Esophagus muscularis mucosa (tissue), 4 donors: ENCODE measurements around the gene PHF20. TPM values are rescaled to one million over a fixed set of nuclear protein-coding genes. Genes with fewer than 3 reads are reported as not detected.
A peak's percentile ranks its signal among the peaks of the same experiment; 100 is the strongest.

ENCODE experiments used
- DNase-seq: peaks from one replicate; pipeline ENCODE4 v3.0.0-alpha.2; 2017; ENCODE audit errors: extremely low spot score
- H3K27ac ChIP-seq, 4 donors: fragments of 200-600 bp; sonication (generic); replicated peaks in 1 of 4; 1 replicate in 3 of 4; 2 replicates in 1 of 4; pipeline ENCODE4 v1.5.1; 2016 to 2019; ENCODE audit warnings: mild to moderate bottlenecking in 1 of 4
- H3K27me3 ChIP-seq, 4 donors: fragments of 200-600 bp; sonication (generic); one replicate each; pipeline versions ENCODE4 v1.5.1 to v1.6.0; 2016 to 2019
- H3K36me3 ChIP-seq, 4 donors: fragments of 200-600 bp; sonication (generic); one replicate each; pipeline ENCODE4 v1.5.1; 2016 to 2019
- H3K4me1 ChIP-seq, 4 donors: fragments of 200-600 bp; sonication (generic); one replicate each; pipeline ENCODE4 v1.5.1; 2016 to 2019
- H3K4me3 ChIP-seq, 4 donors: fragments of 200-600 bp; sonication (generic); 1 replicate in 2 of 4; 2 replicates in 2 of 4; pipeline ENCODE4 v1.5.1; 2016 to 2019; ENCODE audit warnings: mild to moderate bottlenecking in 4 of 4, moderate library complexity in 1 of 4
- H3K9me3 ChIP-seq, 4 donors: fragments of 200-600 bp; sonication (generic); 1 replicate in 3 of 4; 2 replicates in 1 of 4; pipeline ENCODE4 v1.5.1; 2016 to 2019
- EP300 ChIP-seq: sonication (generic); formaldehyde crosslinking; IDR thresholded peaks from one replicate; pipeline ENCODE4 v1.6.1; 2017; ENCODE audit warnings: antibody characterized with exemption
- POLR2A ChIP-seq: fragments of 450-650 bp; IDR thresholded peaks from one replicate; pipeline ENCODE4 v1.6.1; 2017; ENCODE audit warnings: antibody characterized with exemption, moderate library complexity, mild to moderate bottlenecking, low read depth
- POLR2AphosphoS5 ChIP-seq, 2 donors: sonication (generic); formaldehyde crosslinking; IDR thresholded peaks; one replicate each; pipeline ENCODE4 v1.6.1; 2017; ENCODE audit warnings: antibody characterized with exemption in 2 of 2
- WGBS: methylation state at CpG from one replicate; pipeline ENCODE4 v1.1.5; 2018; 5-methylcytosine and 5-hydroxymethylcytosine counted together
- intact Hi-C: fragments of 100-400 bp; cut with DNase I; formaldehyde crosslinking; loops from one replicate; pipeline ENCODE4 v1.15.1; 2023
- total RNA-seq, 4 donors: library from RNA; depleted of rRNA; stranded (reverse); fragments of >200 nt; gene quantifications; one replicate each; pipeline versions ENCODE4 v1.1.0 to v1.2.1, GENCODE V29; 2016
- TF ChIP-seq, protein P1 (sequence below), 3 experiments: fragments of 200-600 bp in 2 of 3; fragments of 450-650 bp in 1 of 3; sonication (generic) in 2 of 3; IDR thresholded peaks; one replicate each; pipeline ENCODE4 v1.5.1; 2017 to 2019; ENCODE audit warnings: antibody characterized with exemption in 3 of 3, mild to moderate bottlenecking in 2 of 3, moderate library complexity in 1 of 3

The PHF20 gene
- total RNA-seq, 4 donors from 2014 or later, result 45.9 to 62.2 (median 48.0) TPM

- TF ChIP-seq EP300 (no peak), POLR2A (no peak), POLR2AphosphoS5 (IDR thresholded peaks at IDR 0.05) (no peak)
- TF ChIP-seq, protein P1, sequence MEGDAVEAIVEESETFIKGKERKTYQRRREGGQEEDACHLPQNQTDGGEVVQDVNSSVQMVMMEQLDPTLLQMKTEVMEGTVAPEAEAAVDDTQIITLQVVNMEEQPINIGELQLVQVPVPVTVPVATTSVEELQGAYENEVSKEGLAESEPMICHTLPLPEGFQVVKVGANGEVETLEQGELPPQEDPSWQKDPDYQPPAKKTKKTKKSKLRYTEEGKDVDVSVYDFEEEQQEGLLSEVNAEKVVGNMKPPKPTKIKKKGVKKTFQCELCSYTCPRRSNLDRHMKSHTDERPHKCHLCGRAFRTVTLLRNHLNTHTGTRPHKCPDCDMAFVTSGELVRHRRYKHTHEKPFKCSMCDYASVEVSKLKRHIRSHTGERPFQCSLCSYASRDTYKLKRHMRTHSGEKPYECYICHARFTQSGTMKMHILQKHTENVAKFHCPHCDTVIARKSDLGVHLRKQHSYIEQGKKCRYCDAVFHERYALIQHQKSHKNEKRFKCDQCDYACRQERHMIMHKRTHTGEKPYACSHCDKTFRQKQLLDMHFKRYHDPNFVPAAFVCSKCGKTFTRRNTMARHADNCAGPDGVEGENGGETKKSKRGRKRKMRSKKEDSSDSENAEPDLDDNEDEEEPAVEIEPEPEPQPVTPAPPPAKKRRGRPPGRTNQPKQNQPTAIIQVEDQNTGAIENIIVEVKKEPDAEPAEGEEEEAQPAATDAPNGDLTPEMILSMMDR (IDR thresholded peaks at IDR 0.05), result no peak
- peaks cover 0 to 8% (median 0%) of the 10 kb centered on the region in 4 donors for H3K36me3 ChIP-seq
- DNase-seq, result no peak
- intact Hi-C loops, result no loop called here
- WGBS, result 96% methylated on average over 5 of the region's 5 CpGs
- H3K4me1 ChIP-seq, result peaks cover 7 to 18% (median 11%) of the 10 kb centered on the region in 4 donors
- no peaks in the 10 kb centered on the region for H3K9me3 ChIP-seq
- H3K27ac ChIP-seq, result no peak overlapping the region
- no peaks in the 10 kb centered on the region for H3K27me3 ChIP-seq
- H3K4me3 ChIP-seq, result no peak overlapping the region
Observed at GRCh38 chr20:35791097-35791496, 19.3 kb downstream of the PHF20 start.

DNA sequence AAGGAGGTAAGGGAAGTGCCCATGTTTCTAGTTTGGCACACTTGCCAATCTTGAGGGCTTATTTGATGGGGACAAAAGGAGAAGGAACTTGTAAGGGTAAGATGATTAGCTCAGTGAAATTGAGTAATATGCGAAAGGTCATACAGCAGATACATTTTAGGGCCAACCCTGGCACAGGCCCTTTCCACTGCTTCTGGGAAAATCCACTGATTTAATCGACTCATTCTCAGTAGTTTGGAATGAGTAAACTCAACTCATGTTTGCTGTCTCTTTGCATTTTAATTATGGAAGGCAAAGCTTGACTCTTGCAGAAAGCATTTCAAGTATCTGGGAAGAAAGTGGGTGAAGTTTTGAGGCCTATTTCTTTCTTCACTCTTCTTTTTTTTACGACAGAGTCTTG is 20.0 kb downstream of the PHF20 start:
- intact Hi-C loops, result no loop called here
- no peak for DNase-seq
- Histone ChIP-seq H3K27me3 (no peaks in the 10 kb centered on the region), H3K4me1 (peaks cover 9 to 25% (median 17%) of the 10 kb centered on the region in 4 donors), H3K9me3 (no peaks in the 10 kb centered on the region), H3K27ac (peak overlapping the region; percentile 28 to 66 (median 44)), H3K36me3 (peaks cover 0 to 8% (median 0%) of the 10 kb centered on the region in 4 donors), H3K4me3 (no peak overlapping the region)
- WGBS, result 43% methylated on average over 3 of the region's 3 CpGs
- TF ChIP-seq POLR2A (no peak), POLR2AphosphoS5 (IDR thresholded peaks at IDR 0.05) (no peak), EP300 (no peak)
- TF ChIP-seq, protein P1 (IDR thresholded peaks at IDR 0.05), result no peak

DNA sequence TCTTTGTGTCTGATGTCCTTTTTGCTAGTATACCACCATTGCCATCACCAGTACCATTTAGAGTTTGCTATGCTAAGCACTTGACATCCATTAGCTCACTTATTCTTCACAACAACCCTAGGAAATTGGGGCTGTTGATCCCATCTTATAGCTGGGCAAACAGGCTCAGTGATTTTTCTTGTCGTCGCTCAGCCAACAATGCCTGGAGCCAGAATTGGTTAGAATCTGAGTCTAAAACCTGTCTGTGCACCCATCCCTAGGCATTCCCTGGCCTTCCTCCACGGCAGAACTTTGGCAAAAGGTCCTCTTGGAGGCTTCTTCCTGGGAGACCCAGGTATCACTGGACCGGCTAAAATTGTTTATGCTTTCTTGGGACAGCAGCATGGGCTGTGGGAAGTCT is 20.9 kb downstream of the PHF20 start:
- TF ChIP-seq POLR2AphosphoS5 (IDR thresholded peaks at IDR 0.05), result no peak
- TF ChIP-seq POLR2A, result no peak
- no peak for TF ChIP-seq EP300
- TF ChIP-seq, protein P1 (IDR thresholded peaks at IDR 0.05), result no peak
- DNase-seq, result no peak
- intact Hi-C loops, result no loop called here
- Histone ChIP-seq H3K4me3 (no peak overlapping the region), H3K9me3 (no peaks in the 10 kb centered on the region), H3K36me3 (peaks cover 0 to 3% (median 0%) of the 10 kb centered on the region in 4 donors), H3K27ac (peak overlapping the region in 1 of 4 donors; percentile 18), H3K27me3 (no peaks in the 10 kb centered on the region), H3K4me1 (peaks cover 9 to 26% (median 19%) of the 10 kb centered on the region in 4 donors)
- whole genome bisulfite sequencing, result 94% methylated on average over 4 of the region's 4 CpGs

GRCh38 chr20:35796571-35796970 is 24.8 kb downstream of the PHF20 start:
- no peaks in the 10 kb centered on the region for H3K9me3 ChIP-seq
- no peak overlapping the region for H3K27ac ChIP-seq
- DNase-seq, result no peak
- H3K27me3 ChIP-seq, result no peaks in the 10 kb centered on the region
- whole genome bisulfite sequencing, result 41% methylated on average over 2 of the region's 2 CpGs
- H3K4me3 ChIP-seq, result no peak overlapping the region
- no peak for TF ChIP-seq POLR2AphosphoS5 (IDR thresholded peaks at IDR 0.05)
- TF ChIP-seq, protein P1 (IDR thresholded peaks at IDR 0.05), result no peak
- no peak for TF ChIP-seq EP300
- no peak for TF ChIP-seq POLR2A
- intact Hi-C loops, result no loop called here
- H3K36me3 ChIP-seq, result peaks cover 0 to 14% (median 3%) of the 10 kb centered on the region in 4 donors
- peaks cover 8 to 25% (median 18%) of the 10 kb centered on the region in 4 donors for H3K4me1 ChIP-seq

- peaks cover 0 to 3% (median under 1%) of the 10 kb centered on the region in 4 donors for H3K4me1 ChIP-seq
- DNase-seq, result no peak
- TF ChIP-seq, protein P1 (IDR thresholded peaks at IDR 0.05), result no peak
- TF ChIP-seq POLR2AphosphoS5 (IDR thresholded peaks at IDR 0.05) (no peak), EP300 (no peak), POLR2A (no peak)
- peaks cover 17 to 62% (median 43%) of the 10 kb centered on the region in 4 donors for H3K36me3 ChIP-seq
- H3K9me3 ChIP-seq, result no peaks in the 10 kb centered on the region
- no peaks in the 10 kb centered on the region for H3K27me3 ChIP-seq
- intact Hi-C loops, result no loop called here
- H3K27ac ChIP-seq, result no peak overlapping the region
- 59% methylated on average over 1 of the region's 1 CpG for WGBS
- no peak overlapping the region for H3K4me3 ChIP-seq
Observed at GRCh38 chr20:35801865-35802264, 30.1 kb downstream of the PHF20 start.
